A673 (cell line): ENCODE measurements around the gene MSH6.

Experiments
- CTCF ChIP-seq: fragments of 300-800, 200-600 bp; sonication (generic); conservative IDR thresholded peaks from 2 replicates; pipeline ENCODE4 v1.5.1; 2017; ENCODE audit warnings: low read depth, mild to moderate bottlenecking, antibody characterized with exemption, low read length, moderate library complexity, mixed read lengths
- EZH2 ChIP-seq: fragments of 200-600 bp; sonication (generic); IDR thresholded peaks from 2 replicates; pipeline ENCODE4 v1.6.1; 2017; ENCODE audit warnings: borderline replicate concordance, low read depth, mild to moderate bottlenecking, mixed read lengths, antibody characterized with exemption, low read length; ENCODE audit not compliant: poor library complexity, severe bottlenecking

- TF ChIP-seq CTCF (no peak), EZH2 (no peak)
Observed at GRCh38 chr2:47777277-47777937, 5.5 kb upstream of the MSH6 start.
